NT2/D1 (cell line): ENCODE results near the gene NRXN2.

Experiments used
- SUZ12 ChIP-seq: IDR thresholded peaks from 2 replicates; pipeline ENCODE4 v1.6.1; 2011; ENCODE audit not compliant: insufficient read length, insufficient read depth; ENCODE audit errors: extremely low read depth
- YY1 ChIP-seq: IDR thresholded peaks from 2 replicates; pipeline ENCODE4 v1.6.1; 2011; ENCODE audit not compliant: insufficient read length, insufficient read depth
- ZNF274 ChIP-seq: IDR thresholded peaks from 2 replicates; pipeline ENCODE4 v1.6.1; 2011; ENCODE audit warnings: mild to moderate bottlenecking, low read depth, low read length

GRCh38 chr11:64715110-64715509 is 7.9 kb downstream of the NRXN2 start:
- no peak for TF ChIP-seq SUZ12
- no peak for TF ChIP-seq YY1
- no peak for TF ChIP-seq ZNF274
